ENCODE data around the gene CNTNAP2. TPM values are rescaled to one million over a fixed set of nuclear protein-coding genes. Genes with fewer than 3 reads are reported as not detected.

Gene CNTNAP2
- total RNA-seq, 1 experiment from 2014 or later: 64.5 TPM

DNA sequence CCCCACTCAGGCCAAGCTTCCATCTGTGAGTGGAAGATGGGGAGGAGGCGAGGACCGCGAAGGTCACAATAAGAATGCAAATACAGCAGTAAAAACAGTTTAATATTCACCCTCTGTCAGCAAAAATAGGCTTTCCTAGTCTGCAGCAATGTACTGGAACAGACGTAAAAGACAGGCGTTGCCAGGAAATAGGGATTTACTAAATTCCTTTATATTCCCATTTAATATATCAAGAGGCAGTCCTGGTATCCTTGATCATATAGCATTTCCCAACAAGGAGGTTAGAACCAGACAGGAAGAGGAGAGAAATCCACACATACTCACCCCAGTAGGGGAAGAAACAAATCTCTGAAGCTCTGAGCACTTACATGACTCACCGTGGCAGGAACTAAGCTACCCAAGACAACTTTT lies 1419.1 kb downstream of the CNTNAP2 start:
- Histone ChIP-seq H2AFZ (ENCODE audit: low read length) (no peak overlapping the region), H4K8ac (replicated peaks; ENCODE audit: insufficient read length, low read depth, low read length) (no peak overlapping the region), H3K18ac (ENCODE audit: insufficient read length, low read depth, low read length) (no peak overlapping the region), H3K56ac (ENCODE audit: insufficient read length, low read depth, low read length) (no peak overlapping the region), H3K9me3 (ENCODE audit: control insufficient read depth, low read depth, low read length) (no peaks in the 10 kb centered on the region), H3K79me2 (ENCODE audit: insufficient read depth, low read length) (no peaks in the 10 kb centered on the region), H2BK5ac (ENCODE audit: insufficient read length, low read length) (no peak overlapping the region), H2AK5ac (ENCODE audit: insufficient read length, low read length) (no peak overlapping the region), H3K27me3 (ENCODE audit: insufficient read depth, low read length) (no peaks in the 10 kb centered on the region), H3K27ac (ENCODE audit: insufficient read length, low read depth, low read length) (no peak overlapping the region), H2BK20ac (ENCODE audit: low read depth, low read length, poor library complexity, severe bottlenecking) (no peak overlapping the region), H3K4ac (ENCODE audit: low read depth, low read length) (no peak overlapping the region), H4K91ac (ENCODE audit: insufficient read length, low read depth, low read length) (no peak overlapping the region), H3K4me1 (ENCODE audit: insufficient read depth, low read length) (no peaks in the 10 kb centered on the region), H3K79me1 (ENCODE audit: insufficient read depth, low read depth, low read length, poor library complexity, severe bottlenecking) (no peaks in the 10 kb centered on the region), H4K20me1 (ENCODE audit: control insufficient read depth, insufficient read depth, insufficient read length) (peaks cover 3% of the 10 kb centered on the region), H3K23me2 (ENCODE audit: insufficient read length, low read depth, low read length, poor library complexity, severe bottlenecking) (no peaks in the 10 kb centered on the region), H3K4me2 (ENCODE audit: insufficient read depth, insufficient read length, low read length) (no peak overlapping the region), H3T11ph (ENCODE audit: low read length) (no peak overlapping the region), H3K14ac (ENCODE audit: insufficient read depth, low read length) (no peak overlapping the region), H3K23ac (ENCODE audit: insufficient read length, low read depth, low read length) (no peak overlapping the region), H2BK12ac (ENCODE audit: insufficient read length, low read depth, low read length) (no peak overlapping the region), H2BK15ac (ENCODE audit: low read depth, low read length) (no peak overlapping the region), H2BK120ac (ENCODE audit: low read depth, low read length, poor library complexity, severe bottlenecking) (no peak overlapping the region), H3K9ac (ENCODE audit: extremely low read depth, insufficient read length, low read length) (no peak overlapping the region), H4K5ac (ENCODE audit: insufficient read length, low read depth, low read length) (no peak overlapping the region)
- Mint-ChIP-seq H3K27ac (peak overlapping the region in 1 of 3 experiments; percentile 36; a peak in 1 of 7 replicates), H3K4me3 (no peak overlapping the region), H3K27me3 (ENCODE audit: low read depth) (no peaks in the 10 kb centered on the region), H3K9me3 (peaks cover 0 to 6% of the 10 kb centered on the region in 2 experiments; a peak in 3 of 5 replicates), H3K36me3 (ENCODE audit: insufficient read depth in 1 of 3, low read depth in 3 of 3) (peaks cover 0 to 4% (median 3%) of the 10 kb centered on the region in 3 experiments; a peak in 3 of 7 replicates), H3K4me1 (no peaks in the 10 kb centered on the region)
- no CpG with 5 or more reads among the region's 6 CpGs for WGBS (ENCODE audit: extremely low coverage, insufficient read length, low lambda C conversion rate)
- TF ChIP-seq, protein P1, sequence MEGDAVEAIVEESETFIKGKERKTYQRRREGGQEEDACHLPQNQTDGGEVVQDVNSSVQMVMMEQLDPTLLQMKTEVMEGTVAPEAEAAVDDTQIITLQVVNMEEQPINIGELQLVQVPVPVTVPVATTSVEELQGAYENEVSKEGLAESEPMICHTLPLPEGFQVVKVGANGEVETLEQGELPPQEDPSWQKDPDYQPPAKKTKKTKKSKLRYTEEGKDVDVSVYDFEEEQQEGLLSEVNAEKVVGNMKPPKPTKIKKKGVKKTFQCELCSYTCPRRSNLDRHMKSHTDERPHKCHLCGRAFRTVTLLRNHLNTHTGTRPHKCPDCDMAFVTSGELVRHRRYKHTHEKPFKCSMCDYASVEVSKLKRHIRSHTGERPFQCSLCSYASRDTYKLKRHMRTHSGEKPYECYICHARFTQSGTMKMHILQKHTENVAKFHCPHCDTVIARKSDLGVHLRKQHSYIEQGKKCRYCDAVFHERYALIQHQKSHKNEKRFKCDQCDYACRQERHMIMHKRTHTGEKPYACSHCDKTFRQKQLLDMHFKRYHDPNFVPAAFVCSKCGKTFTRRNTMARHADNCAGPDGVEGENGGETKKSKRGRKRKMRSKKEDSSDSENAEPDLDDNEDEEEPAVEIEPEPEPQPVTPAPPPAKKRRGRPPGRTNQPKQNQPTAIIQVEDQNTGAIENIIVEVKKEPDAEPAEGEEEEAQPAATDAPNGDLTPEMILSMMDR (conservative IDR thresholded peaks at IDR 0.05): no peak
- DNase-seq: no peak
